Lung (tissue), 12 donors: ENCODE results near the gene FRAS1. TPM values are rescaled to one million over a fixed set of nuclear protein-coding genes. Genes with fewer than 3 reads are reported as not detected.

Experiments
- ATAC-seq: fragments of 200-7000 bp; cut with Tn5 transposase; one replicate; pipeline ENCODE4 v1.9.1; 2020; ENCODE audit warnings: moderate number of reproducible peaks; ENCODE audit not compliant: insufficient read depth, low FRiP score
- DNase-seq, 3 donors: peaks; one replicate each; pipeline ENCODE4 v3.0.0-alpha.2; 2013 to 2017
- H3K27ac ChIP-seq, 2 donors: one replicate each; pipeline ENCODE4 v1.5.1; 2013; ENCODE audit warnings: mild to moderate bottlenecking in 2 of 2, moderate library complexity in 2 of 2, control low read depth in 1 of 2, inconsistent platforms in 1 of 2, low read depth in 1 of 2, low read length in 1 of 2
- H3K27me3 ChIP-seq, 3 donors: one replicate each; pipeline ENCODE4 v1.5.1; 2013; ENCODE audit warnings: low read length in 2 of 3; ENCODE audit not compliant: control insufficient read depth in 3 of 3, insufficient read depth in 3 of 3
- H3K36me3 ChIP-seq, 4 donors: one replicate each; pipeline ENCODE4 v1.5.1; 2013; ENCODE audit warnings: low read length in 4 of 4, mild to moderate bottlenecking in 1 of 4, moderate library complexity in 1 of 4; ENCODE audit not compliant: control insufficient read depth in 4 of 4, insufficient read depth in 4 of 4
- H3K4me1 ChIP-seq, 5 donors: one replicate each; pipeline ENCODE4 v1.5.1; 2013; ENCODE audit warnings: low read length in 5 of 5, mild to moderate bottlenecking in 2 of 5, moderate library complexity in 1 of 5; ENCODE audit not compliant: control insufficient read depth in 5 of 5, insufficient read depth in 5 of 5
- H3K4me3 ChIP-seq: one replicate; pipeline ENCODE4 v1.5.1; 2013; ENCODE audit warnings: mild to moderate bottlenecking, control low read depth, moderate library complexity
- H3K9ac ChIP-seq, 2 donors: one replicate each; pipeline ENCODE4 v1.5.1; 2013; ENCODE audit warnings: low read length in 2 of 2, control low read depth in 1 of 2; ENCODE audit not compliant: insufficient read depth in 1 of 2
- H3K9me3 ChIP-seq, 4 donors: one replicate each; pipeline ENCODE4 v1.5.1; 2013; ENCODE audit warnings: low read length in 3 of 4, mild to moderate bottlenecking in 1 of 4, moderate library complexity in 1 of 4; ENCODE audit not compliant: control insufficient read depth in 4 of 4, insufficient read depth in 3 of 4
- CTCF ChIP-seq: IDR thresholded peaks from 2 replicates; pipeline ENCODE4 v1.5.1; 2012; ENCODE audit warnings: mild to moderate bottlenecking; ENCODE audit errors: control extremely low read depth, extremely low read depth
- WGBS, 2 donors: extraction: QIAGEN DNeasy Blood & Tissue Kit; methylation state at CpG; one replicate each; pipeline ENCODE4 v1.1.7; 2013; 5-methylcytosine and 5-hydroxymethylcytosine counted together
- polyA plus RNA-seq, 2 donors: library from polyadenylated mRNA; stranded (reverse); fragments of 200-250 nt; gene quantifications; one replicate each; pipeline ENCODE4 v1.2.1, GENCODE V29; 2013
- total RNA-seq, 2 donors: library from RNA; depleted of rRNA in 1 of 2; stranded (reverse); fragments of >200 nt in 1 of 2; gene quantifications; one replicate each; pipeline ENCODE4 v1.2.1, GENCODE V29; 2014 to 2021
- donor health status: control.
- donor health status: control.
- donor health status: Bipolar disorder and iron deficiency.
- donor health status: healthy.
- donor health status: DM: yes; HTN: yes; CAD: no.

Gene FRAS1
- total and polyA plus RNA-seq, 4 donors, result 0.45 to 53.8 (median 6.9) TPM

GRCh38 chr4:78154972-78155590 is 98.0 kb downstream of the FRAS1 start:
- H3K9ac ChIP-seq, result no peak overlapping the region
- no peaks in the 10 kb centered on the region for H3K9me3 ChIP-seq
- ATAC-seq (no peak), DNase-seq (peak in 2 of 3 donors; percentile 82 to 84)
- 85 to 97% methylated on average over 1 of the region's 1 CpG for WGBS, 2 donors
- TF ChIP-seq CTCF, result no peak
- peaks cover 0 to 22% (median 3%) of the 10 kb centered on the region in 5 donors for H3K4me1 ChIP-seq
- H3K4me3 ChIP-seq, result no peak overlapping the region
- H3K27me3 ChIP-seq, result no peaks in the 10 kb centered on the region
- H3K36me3 ChIP-seq, result no peaks in the 10 kb centered on the region
- H3K27ac ChIP-seq, result no peak overlapping the region

GRCh38 chr4:78155616-78156105 is 98.5 kb downstream of the FRAS1 start:
- no peak for ATAC-seq
- Histone ChIP-seq H3K27ac (no peak overlapping the region), H3K4me1 (peaks cover 0 to 19% (median 3%) of the 10 kb centered on the region in 5 donors), H3K4me3 (no peak overlapping the region), H3K9ac (no peak overlapping the region), H3K36me3 (no peaks in the 10 kb centered on the region), H3K9me3 (no peaks in the 10 kb centered on the region), H3K27me3 (no peaks in the 10 kb centered on the region)
- TF ChIP-seq CTCF, result no peak
- WGBS, 2 donors, result 58 to 65% methylated on average over 6 of the region's 6 CpGs
- peak in 2 of 3 donors; percentile 29 to 36 for DNase-seq

GRCh38 chr4:78156520-78156919 is 99.4 kb downstream of the FRAS1 start:
- Histone ChIP-seq H3K36me3 (no peaks in the 10 kb centered on the region), H3K4me1 (peaks cover 0 to 18% (median 3%) of the 10 kb centered on the region in 5 donors), H3K4me3 (no peak overlapping the region), H3K9me3 (no peaks in the 10 kb centered on the region), H3K27ac (no peak overlapping the region), H3K9ac (no peak overlapping the region), H3K27me3 (no peaks in the 10 kb centered on the region)
- no peak for TF ChIP-seq CTCF
- ATAC-seq (no peak), DNase-seq (no peak)
- WGBS, 2 donors, result 92 to 94% methylated on average over 5 of the region's 5 CpGs
